ENCODE measurements around the gene SCARF2. TPM values are rescaled to one million over a fixed set of nuclear protein-coding genes. Genes with fewer than 3 reads are reported as not detected.

Gene SCARF2
- total and polyA plus RNA-seq, 2 of the 13 experiments (the other 11 are each of a cell fraction or from before 2014, with no cell fraction given), result 3.3 to 6.2 TPM

DNA sequence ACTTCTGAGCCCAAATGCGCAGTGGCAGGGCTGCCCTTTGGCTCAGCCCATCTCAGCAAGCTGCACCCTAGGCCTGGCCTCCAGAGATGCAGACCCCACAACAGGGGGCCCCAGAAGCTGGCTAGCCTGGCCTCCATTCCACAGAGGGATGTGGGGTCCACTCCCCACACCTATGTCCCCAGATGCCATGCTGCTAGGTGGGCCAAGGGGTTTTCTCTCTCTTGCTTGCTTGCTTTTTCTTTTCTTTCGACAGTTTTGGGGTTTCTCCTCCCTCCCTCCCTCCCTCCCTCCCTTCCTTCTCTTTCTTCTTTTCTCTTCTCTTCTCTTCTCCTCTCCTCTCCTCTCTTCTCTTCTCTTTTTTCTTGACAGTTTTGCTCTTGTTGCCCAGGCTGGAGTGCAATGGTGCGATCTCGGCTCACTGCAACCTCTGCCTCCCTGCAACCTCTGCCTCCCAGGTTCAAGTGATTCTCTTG, 9.6 kb downstream of the SCARF2 start:
- CTCF ChIA-PET (ENCODE audit: low intra/inter-chr PET ratio, low total read pairs), result no interaction called here
- POLR2A ChIA-PET, result no interaction called here
- intact Hi-C loops (cut with micrococcal nuclease; ENCODE audit: unreplicated experiment), result loop anchor here (10.0 kb wide), 1 partner anchor 67 kb away; the partner anchor contains the start of gene KLHL22
- H4K20me1 ChIP-seq (ENCODE audit: insufficient read depth, low read length), result no peaks in the 10 kb centered on the region
- H3K9me3 ChIP-seq (ENCODE audit: low read length), result no peaks in the 10 kb centered on the region
- peaks cover 9 to 13% of the 10 kb centered on the region in 2 experiments; a peak in 4 of 5 replicates for H3K36me3 ChIP-seq (replicated peaks in 1 of 2; ENCODE audit: control insufficient read depth in 1 of 2, insufficient read depth in 2 of 2, low read length in 2 of 2)
- H3K27ac ChIP-seq (ENCODE audit: extremely low read length, insufficient read depth, low read length), result no peak overlapping the region
- ATAC-seq (no peak), FAIRE-seq (no peak), DNase-seq (ENCODE audit: low spot score) (no peak)
- H2AFZ ChIP-seq (ENCODE audit: low read length), result no peak overlapping the region
- in situ Hi-C loops (cut with HindIII; ENCODE audit: extremely low pct_ligation_motif_present, low pct_unique_long_range_greater_than_20kb), result no loop called here
- H3K9ac ChIP-seq (ENCODE audit: insufficient read depth, low read depth, low read length), result no peak overlapping the region
- H3K4me1 ChIP-seq (ENCODE audit: insufficient read depth, low read length), result peaks cover 22% of the 10 kb centered on the region
- WGBS (ENCODE audit: low lambda C conversion rate), result 100% methylated on average over 3 of the region's 4 CpGs
- BruUV-seq (replicated peaks), result no TSS peak
- H3K4me3 ChIP-seq (replicated peaks in 1 of 3; ENCODE audit: insufficient read depth in 1 of 3, low read depth in 2 of 3, low read length in 3 of 3), result no peak overlapping the region
- TF ChIP-seq GATAD2A (CRISPR knock-in tag; IDR thresholded peaks at IDR 0.05) (no peak), ZNF879 (CRISPR knock-in tag; IDR thresholded peaks at IDR 0.05) (no peak), SOX5 (CRISPR knock-in tag; IDR thresholded peaks at IDR 0.05; ENCODE audit: borderline replicate concordance) (no peak), POGZ (CRISPR knock-in tag; IDR thresholded peaks at IDR 0.05) (no peak), FOXC1 (CRISPR knock-in tag; IDR thresholded peaks at IDR 0.05; ENCODE audit: borderline replicate concordance) (no peak), HNRNPH1 (optimal IDR thresholded peaks at IDR 0.05; ENCODE audit: low read depth, low read length) (no peak), GZF1 (CRISPR knock-in tag; IDR thresholded peaks at IDR 0.05) (no peak), CC2D1A (CRISPR knock-in tag; IDR thresholded peaks at IDR 0.05) (no peak)
- TF ChIP-seq, protein P1, sequence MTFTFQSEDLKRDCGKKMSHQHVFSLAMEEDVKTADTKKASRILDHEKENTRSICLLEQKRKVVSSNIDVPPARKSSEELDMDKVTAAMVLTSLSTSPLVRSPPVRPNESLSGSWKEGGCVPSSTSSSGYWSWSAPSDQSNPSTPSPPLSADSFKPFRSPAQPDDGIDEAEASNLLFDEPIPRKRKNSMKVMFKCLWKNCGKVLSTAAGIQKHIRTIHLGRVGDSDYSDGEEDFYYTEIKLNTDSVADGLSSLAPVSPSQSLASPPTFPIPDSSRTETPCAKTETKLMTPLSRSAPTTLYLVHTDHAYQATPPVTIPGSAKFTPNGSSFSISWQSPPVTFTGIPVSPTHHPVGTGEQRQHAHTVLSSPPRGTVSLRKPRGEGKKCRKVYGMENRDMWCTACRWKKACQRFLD (CRISPR knock-in tag; IDR thresholded peaks at IDR 0.05; ENCODE audit: borderline replicate concordance), result no peak
- H3K4me2 ChIP-seq (ENCODE audit: low read depth, low read length), result no peak overlapping the region
- no peaks in the 10 kb centered on the region for H3K27me3 ChIP-seq (ENCODE audit: control insufficient read depth in 1 of 2, insufficient read depth in 2 of 2, low read length in 2 of 2)
- H3K79me2 ChIP-seq (ENCODE audit: insufficient read depth, low read length), result peaks cover 2% of the 10 kb centered on the region

Measured in HepG2 (cell line).